Ovary (tissue), 9 donors: ENCODE measurements around the gene ARSG. TPM values are rescaled to one million over a fixed set of nuclear protein-coding genes. Genes with fewer than 3 reads are reported as not detected.

Source experiments
- DNase-seq, 5 donors: peaks; one replicate each; pipeline ENCODE4 v3.0.0-alpha.2; 2019 to 2020
- H3K27ac ChIP-seq, 2 donors: fragments of 200-600 bp; one replicate each; pipeline versions ENCODE4 v1.5.1 to v1.8.0; 2019 to 2022
- H3K27me3 ChIP-seq: fragments of 200-600 bp; one replicate; pipeline ENCODE4 v1.8.0; 2022
- H3K36me3 ChIP-seq: fragments of 200-600 bp; sonication (generic); one replicate; pipeline ENCODE4 v1.5.1; 2019
- H3K4me1 ChIP-seq: one replicate; pipeline ENCODE4 v1.8.1; 2013; ENCODE audit warnings: mild to moderate bottlenecking, moderate library complexity; ENCODE audit not compliant: insufficient read depth
- H3K4me3 ChIP-seq: fragments of 200-600 bp; sonication (generic); one replicate; pipeline ENCODE4 v1.5.1; 2017
- H3K9me3 ChIP-seq, 2 donors: fragments of 200-600 bp in 1 of 2; sonication (generic) in 1 of 2; one replicate each; pipeline versions ENCODE4 v1.5.1 to v1.8.1; 2013 to 2019; ENCODE audit warnings: mild to moderate bottlenecking in 1 of 2, moderate library complexity in 1 of 2
- EP300 ChIP-seq: sonication (generic); formaldehyde crosslinking; IDR thresholded peaks from one replicate; pipeline ENCODE4 v1.6.1; 2017; ENCODE audit warnings: antibody characterized with exemption
- POLR2A ChIP-seq: fragments of 450-650 bp; IDR thresholded peaks from one replicate; pipeline ENCODE4 v1.6.1; 2017; ENCODE audit warnings: antibody characterized with exemption, mild to moderate bottlenecking, moderate library complexity
- WGBS, 3 donors: extraction: QIAGEN DNeasy Blood & Tissue Kit in 1 of 3; methylation state at CpG; one replicate each; pipeline versions ENCODE4 v1.1.5 to v1.1.7; 2013 to 2017; 5-methylcytosine and 5-hydroxymethylcytosine counted together
- intact Hi-C, 4 donors: fragments of 100-400 bp; cut with DNase I; formaldehyde crosslinking; loops; one replicate each; pipeline versions ENCODE4 v1.11.0 to v1.15.1; 2022 to 2023
- polyA plus RNA-seq, 2 donors: library from polyadenylated mRNA; stranded (reverse); fragments of 200-250 nt in 1 of 2; fragments of 350-450 nt in 1 of 2; fragmentation: Illumina TruSeq in 1 of 2; extraction: RNeasy Lipid Tissue Mini Kit (QIAGEN cat#74804) in 1 of 2; gene quantifications; one replicate each; pipeline ENCODE4 v1.2.3, GENCODE V29; 2013 to 2014
- total RNA-seq, 7 donors: library from RNA; depleted of rRNA in 2 of 7; stranded (reverse); fragments of >200 nt in 2 of 7; fragmentation: NEBNext Ultra II Directional in 3 of 7; extraction: Animal tissue kit (Norgen Biotek cat#: 25700) in 3 of 7; gene quantifications; one replicate each; pipeline versions ENCODE4 v1.1.0 to v1.2.4, GENCODE V29; 2016 to 2023
- TF ChIP-seq, protein P1 (sequence below), 3 donors: fragments of 450-650 bp in 2 of 3; fragments of 200-600 bp in 1 of 3; IDR thresholded peaks; one replicate each; pipeline versions ENCODE4 v1.5.1 to v1.8.0; 2016 to 2022; ENCODE audit warnings: antibody characterized with exemption in 3 of 3, mild to moderate bottlenecking in 1 of 3
- donor health status: DM: no; HTN: no; CAD: no; lungs with moderate emphysema.
- donor health status: DM: no; HTN: no; CAD: no.
- donor health status: Bipolar disorder and iron deficiency.
- donor health status: DM: yes; HTN: yes; CAD: no.
- donor health status: DM: no; HTN: no; CAD: no.
- donor health status: DM: yes; HTN: yes; CAD: no.

ARSG gene
- total and polyA plus RNA-seq, 9 donors = 5.2 to 19.8 (median 11.1) TPM

GRCh38 chr17:68356520-68356919, 65.2 kb downstream of the ARSG start:
- H3K9me3 ChIP-seq = no peaks in the 10 kb centered on the region
- WGBS, 3 donors = 90 to 94% (median 93%) methylated on average over 8 of the region's 8 CpGs
- TF ChIP-seq, protein P1, sequence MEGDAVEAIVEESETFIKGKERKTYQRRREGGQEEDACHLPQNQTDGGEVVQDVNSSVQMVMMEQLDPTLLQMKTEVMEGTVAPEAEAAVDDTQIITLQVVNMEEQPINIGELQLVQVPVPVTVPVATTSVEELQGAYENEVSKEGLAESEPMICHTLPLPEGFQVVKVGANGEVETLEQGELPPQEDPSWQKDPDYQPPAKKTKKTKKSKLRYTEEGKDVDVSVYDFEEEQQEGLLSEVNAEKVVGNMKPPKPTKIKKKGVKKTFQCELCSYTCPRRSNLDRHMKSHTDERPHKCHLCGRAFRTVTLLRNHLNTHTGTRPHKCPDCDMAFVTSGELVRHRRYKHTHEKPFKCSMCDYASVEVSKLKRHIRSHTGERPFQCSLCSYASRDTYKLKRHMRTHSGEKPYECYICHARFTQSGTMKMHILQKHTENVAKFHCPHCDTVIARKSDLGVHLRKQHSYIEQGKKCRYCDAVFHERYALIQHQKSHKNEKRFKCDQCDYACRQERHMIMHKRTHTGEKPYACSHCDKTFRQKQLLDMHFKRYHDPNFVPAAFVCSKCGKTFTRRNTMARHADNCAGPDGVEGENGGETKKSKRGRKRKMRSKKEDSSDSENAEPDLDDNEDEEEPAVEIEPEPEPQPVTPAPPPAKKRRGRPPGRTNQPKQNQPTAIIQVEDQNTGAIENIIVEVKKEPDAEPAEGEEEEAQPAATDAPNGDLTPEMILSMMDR (IDR thresholded peaks at IDR 0.05) = no peak
- TF ChIP-seq POLR2A = no peak
- TF ChIP-seq EP300 = no peak
- no peaks in the 10 kb centered on the region for H3K27me3 ChIP-seq
- no peak overlapping the region for H3K4me3 ChIP-seq
- intact Hi-C loops = no loop called here
- no peaks in the 10 kb centered on the region for H3K4me1 ChIP-seq
- no peaks in the 10 kb centered on the region for H3K36me3 ChIP-seq
- H3K27ac ChIP-seq = no peak overlapping the region
- DNase-seq = no peak

GRCh38 chr17:68356949-68357455, 65.7 kb downstream of the ARSG start:
- Histone ChIP-seq H3K27ac (no peak overlapping the region), H3K4me3 (no peak overlapping the region), H3K27me3 (no peaks in the 10 kb centered on the region), H3K36me3 (no peaks in the 10 kb centered on the region), H3K9me3 (no peaks in the 10 kb centered on the region), H3K4me1 (no peaks in the 10 kb centered on the region)
- TF ChIP-seq POLR2A = no peak
- no peak for TF ChIP-seq EP300
- TF ChIP-seq, protein P1 (IDR thresholded peaks at IDR 0.05) = no peak
- WGBS, 3 donors = 93 to 97% (median 94%) methylated on average over 3 of the region's 3 CpGs
- intact Hi-C loops = no loop called here
- no peak for DNase-seq

- no peaks in the 10 kb centered on the region for H3K27me3 ChIP-seq
- no peak overlapping the region for H3K27ac ChIP-seq
- TF ChIP-seq EP300 (no peak), POLR2A (no peak)
- TF ChIP-seq, protein P1 (IDR thresholded peaks at IDR 0.05) = no peak
- H3K36me3 ChIP-seq = no peaks in the 10 kb centered on the region
- 96 to 99% (median 97%) methylated on average over 4 of the region's 4 CpGs for WGBS, 3 donors
- intact Hi-C loops = no loop called here
- no peak overlapping the region for H3K4me3 ChIP-seq
- H3K4me1 ChIP-seq = no peaks in the 10 kb centered on the region
- no peaks in the 10 kb centered on the region for H3K9me3 ChIP-seq
- no peak for DNase-seq
These were observed 66.6 kb downstream of the ARSG start for GRCh38 chr17:68357886-68358285.

GRCh38 chr17:68359791-68360535, 68.7 kb downstream of the ARSG start:
- no peaks in the 10 kb centered on the region for H3K36me3 ChIP-seq
- H3K27me3 ChIP-seq = no peaks in the 10 kb centered on the region
- no peak overlapping the region for H3K27ac ChIP-seq
- no peak for DNase-seq
- no peak for TF ChIP-seq POLR2A
- TF ChIP-seq, protein P1 (IDR thresholded peaks at IDR 0.05) = no peak
- TF ChIP-seq EP300 = no peak
- intact Hi-C loops = no loop called here
- WGBS, 3 donors = 86 to 89% (median 87%) methylated on average over 13 of the region's 13 CpGs
- no peak overlapping the region for H3K4me3 ChIP-seq
- no peaks in the 10 kb centered on the region for H3K4me1 ChIP-seq
- no peaks in the 10 kb centered on the region for H3K9me3 ChIP-seq
